Transverse colon (tissue), 4 donors: ENCODE results near the gene BPIFB3. TPM values are rescaled to one million over a fixed set of nuclear protein-coding genes. Genes with fewer than 3 reads are reported as not detected.

Experiments used
- DNase-seq: peaks from one replicate; pipeline ENCODE4 v3.0.0-alpha.2; 2019
- H3K27ac ChIP-seq, 4 donors: fragments of 200-600 bp; sonication (generic); 2 replicates each; pipeline ENCODE4 v1.5.1; 2016 to 2018; ENCODE audit warnings: inconsistent platforms in 4 of 4
- H3K27me3 ChIP-seq: fragments of 200-600 bp; sonication (generic); 2 replicates; pipeline ENCODE4 v1.5.1; 2017; ENCODE audit warnings: inconsistent platforms
- H3K36me3 ChIP-seq, 4 donors: fragments of 200-600 bp; sonication (generic); 2 replicates each; pipeline ENCODE4 v1.5.1; 2017 to 2019; ENCODE audit warnings: inconsistent platforms in 4 of 4
- H3K4me1 ChIP-seq, 4 donors: fragments of 200-600 bp; sonication (generic); 2 replicates each; pipeline ENCODE4 v1.5.1; 2017 to 2020; ENCODE audit warnings: inconsistent platforms in 4 of 4
- H3K4me3 ChIP-seq, 4 donors: fragments of 200-600 bp; sonication (generic); 1 replicate in 1 of 4; 2 replicates in 3 of 4; pipeline versions ENCODE4 v1.5.1 to v1.6.1; 2017 to 2019; ENCODE audit warnings: inconsistent platforms in 4 of 4
- H3K9me3 ChIP-seq, 2 donors: fragments of 200-600 bp; sonication (generic); 2 replicates each; pipeline ENCODE4 v1.5.1; 2017 to 2019; ENCODE audit warnings: inconsistent platforms in 2 of 2
- CTCF ChIP-seq, 5 experiments: fragments of 200-600 bp in 3 of 5; fragments of 450-650 bp in 2 of 5; sonication (generic) in 3 of 5; IDR thresholded peaks; 1 replicate in 2 of 5; 2 replicates in 3 of 5; pipeline ENCODE4 v1.5.1; 2016 to 2017; ENCODE audit warnings: antibody characterized with exemption in 5 of 5, inconsistent platforms in 3 of 5, mild to moderate bottlenecking in 2 of 5, moderate library complexity in 1 of 5
- EP300 ChIP-seq: sonication (generic); formaldehyde crosslinking; IDR thresholded peaks from one replicate; pipeline ENCODE4 v1.6.1; 2017; ENCODE audit warnings: antibody characterized with exemption, low read depth
- POLR2A ChIP-seq: fragments of 450-650 bp; IDR thresholded peaks from one replicate; pipeline ENCODE4 v1.6.1; 2016; ENCODE audit warnings: antibody characterized with exemption, mild to moderate bottlenecking, moderate library complexity
- POLR2AphosphoS5 ChIP-seq, 3 donors: sonication (generic); formaldehyde crosslinking; IDR thresholded peaks; one replicate each; pipeline ENCODE4 v1.6.1; 2016; ENCODE audit warnings: antibody characterized with exemption in 3 of 3
- WGBS, 2 donors: methylation state at CpG; one replicate each; pipeline ENCODE4 v1.1.5; 2018; ENCODE audit warnings: low coverage in 1 of 2; 5-methylcytosine and 5-hydroxymethylcytosine counted together
- in situ Hi-C, 4 donors: fragments of 200-750 bp; cut with MboI; loops; one replicate each; pipeline versions ENCODE4 v1.15.0 to v1.15.1; 2017; ENCODE audit warnings: low sequenced_read_pairs in 3 of 4, low pct_ligation_motif_present in 1 of 4, low pct_unique_long_range_greater_than_20kb in 1 of 4
- intact Hi-C: fragments of 100-400 bp; cut with DNase I; formaldehyde crosslinking; loops from one replicate; pipeline ENCODE4 v1.15.1; 2023; ENCODE audit warnings: low total_unique reads
- total RNA-seq, 4 donors: library from RNA; depleted of rRNA; stranded (reverse); fragments of >200 nt; gene quantifications; one replicate each; pipeline ENCODE4 v1.1.0, GENCODE V29; 2016

The BPIFB3 gene
- total RNA-seq, 4 donors from 2014 or later, result not detected

DNA sequence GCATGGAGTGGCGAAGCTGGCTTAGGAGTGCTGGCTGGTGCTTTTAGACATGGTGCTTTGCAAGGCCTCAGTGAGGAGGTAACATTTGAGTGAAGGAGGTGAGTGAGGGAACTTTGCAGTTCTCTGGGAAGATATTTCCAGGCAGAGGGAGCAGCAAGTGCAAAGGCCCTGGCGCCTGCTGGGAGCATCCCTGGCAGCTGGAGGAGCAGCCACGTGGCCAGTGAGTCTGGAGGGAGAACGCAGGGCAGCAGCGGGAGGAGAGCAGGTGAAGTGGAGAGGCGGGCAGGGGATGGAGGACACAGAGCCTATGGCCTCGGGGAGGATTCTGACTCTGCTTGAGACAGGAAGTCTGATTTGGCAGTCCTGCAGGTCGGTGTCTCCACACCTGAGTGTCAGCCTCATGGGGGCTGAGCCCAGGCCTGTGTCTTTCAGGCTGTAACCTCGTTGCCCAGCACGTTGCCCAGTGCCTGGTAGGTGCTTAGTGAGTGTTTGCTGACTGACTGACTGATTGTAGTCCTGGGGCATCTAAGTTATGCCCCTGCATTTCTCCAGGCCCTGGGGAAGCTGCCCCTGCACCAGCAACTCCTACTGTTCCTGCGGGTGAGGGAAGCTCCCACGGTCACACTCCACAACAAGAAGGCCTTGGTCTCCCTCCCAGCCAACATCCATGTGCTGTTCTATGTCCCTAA lies 14.7 kb downstream of the BPIFB3 start:
- no peak overlapping the region for H3K27ac ChIP-seq
- 76 to 80% methylated on average over 4 to 10 of the region's 12 CpGs for WGBS, 2 donors
- H3K4me1 ChIP-seq, result no peaks in the 10 kb centered on the region
- H3K27me3 ChIP-seq, result no peaks in the 10 kb centered on the region
- DNase-seq, result no peak
- H3K4me3 ChIP-seq, result no peak overlapping the region
- intact Hi-C loops (no loop called here), in situ Hi-C loops (no loop called here)
- H3K36me3 ChIP-seq, result no peaks in the 10 kb centered on the region
- no peaks in the 10 kb centered on the region for H3K9me3 ChIP-seq
- no peak for TF ChIP-seq EP300
- no peak for TF ChIP-seq POLR2AphosphoS5 (IDR thresholded peaks at IDR 0.05)
- no peak for TF ChIP-seq POLR2A
- no peak for TF ChIP-seq CTCF (IDR thresholded peaks at IDR 0.05)

DNA sequence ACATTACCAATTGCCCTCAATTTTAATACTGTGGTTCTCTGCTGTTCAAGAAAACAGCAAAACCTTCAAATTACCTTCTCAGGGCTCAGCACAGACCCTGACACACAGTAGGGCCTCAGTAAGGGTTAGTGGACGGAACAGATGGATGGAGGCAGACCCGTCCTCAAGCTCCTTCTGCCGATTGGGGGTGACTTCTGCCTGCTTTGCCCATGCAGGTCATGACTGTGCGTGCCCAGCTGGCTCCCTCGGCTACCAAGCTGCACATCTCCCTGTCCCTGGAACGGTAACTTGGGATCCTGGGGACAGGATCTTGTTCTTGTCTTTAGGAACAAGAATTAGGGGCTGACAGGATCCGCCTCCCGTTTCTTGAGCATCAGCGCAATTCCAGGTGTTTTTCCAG lies 16.0 kb downstream of the BPIFB3 start:
- Histone ChIP-seq H3K9me3 (no peaks in the 10 kb centered on the region), H3K36me3 (no peaks in the 10 kb centered on the region), H3K27me3 (no peaks in the 10 kb centered on the region), H3K4me3 (no peak overlapping the region), H3K27ac (no peak overlapping the region), H3K4me1 (no peaks in the 10 kb centered on the region)
- in situ Hi-C loops (no loop called here), intact Hi-C loops (no loop called here)
- no peak for TF ChIP-seq CTCF (IDR thresholded peaks at IDR 0.05)
- TF ChIP-seq EP300, result no peak
- no peak for TF ChIP-seq POLR2A
- TF ChIP-seq POLR2AphosphoS5 (IDR thresholded peaks at IDR 0.05), result no peak
- 90% methylated on average over 9 of the region's 9 CpGs; no CpG with 5 or more reads in 1 of the 2 donors for WGBS, 2 donors
- no peak for DNase-seq

GRCh38 chr20:33070111-33071053 lies 16.7 kb downstream of the BPIFB3 start:
- Histone ChIP-seq H3K4me3 (no peak overlapping the region), H3K27me3 (no peaks in the 10 kb centered on the region), H3K27ac (no peak overlapping the region), H3K9me3 (no peaks in the 10 kb centered on the region), H3K36me3 (no peaks in the 10 kb centered on the region), H3K4me1 (no peaks in the 10 kb centered on the region)
- 51 to 82% methylated on average over 3 to 19 of the region's 19 CpGs for WGBS, 2 donors
- in situ Hi-C loops (no loop called here), intact Hi-C loops (no loop called here)
- TF ChIP-seq POLR2AphosphoS5 (IDR thresholded peaks at IDR 0.05), result no peak
- TF ChIP-seq POLR2A, result no peak
- TF ChIP-seq CTCF (IDR thresholded peaks at IDR 0.05), result no peak
- no peak for TF ChIP-seq EP300
- no peak for DNase-seq

DNA sequence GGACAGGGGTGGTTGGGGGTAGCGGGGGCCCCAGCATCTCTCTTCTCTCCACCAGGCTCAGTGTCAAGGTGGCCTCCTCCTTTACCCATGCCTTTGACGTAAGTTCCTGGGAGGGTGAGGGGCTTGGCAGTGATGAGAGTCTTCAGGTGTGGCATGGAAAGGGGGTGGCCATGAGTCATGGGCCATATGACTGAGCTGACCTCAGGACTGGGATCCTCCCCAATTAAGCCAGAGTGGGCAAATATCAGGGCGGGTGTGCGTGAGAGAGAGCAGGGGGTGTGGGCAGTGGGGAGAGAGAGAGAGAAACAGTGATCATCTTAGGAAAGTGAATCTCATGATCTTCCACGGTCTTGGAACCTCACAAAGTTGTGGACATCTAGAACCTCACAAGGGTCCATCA lies 17.5 kb downstream of the BPIFB3 start:
- no peak overlapping the region for H3K27ac ChIP-seq
- no peak overlapping the region for H3K4me3 ChIP-seq
- in situ Hi-C loops, result no loop called here
- no peaks in the 10 kb centered on the region for H3K27me3 ChIP-seq
- no peak for DNase-seq
- H3K4me1 ChIP-seq, result no peaks in the 10 kb centered on the region
- no peaks in the 10 kb centered on the region for H3K9me3 ChIP-seq
- H3K36me3 ChIP-seq, result no peaks in the 10 kb centered on the region
- intact Hi-C loops, result no loop called here
- TF ChIP-seq CTCF (IDR thresholded peaks at IDR 0.05) (no peak), POLR2AphosphoS5 (IDR thresholded peaks at IDR 0.05) (no peak), POLR2A (no peak), EP300 (no peak)
- 82% methylated on average over 5 of the region's 5 CpGs; no CpG with 5 or more reads in 1 of the 2 donors for WGBS, 2 donors
